MM.1S (cell line): ENCODE measurements around the gene HDDC3.

ENCODE experiments used
- DNase-seq: peaks from one replicate; pipeline ENCODE4 v3.0.0-alpha.2; 2015
- H2AFZ ChIP-seq: fragments of 300-600 bp; sonication (generic); 2 replicates; pipeline ENCODE4 v1.6.0; 2016; ENCODE audit warnings: antibody characterized with exemption, low read length
- H3F3A ChIP-seq: fragments of 300-600 bp; sonication (generic); 2 replicates; pipeline ENCODE4 v1.6.1; 2016; ENCODE audit warnings: mild to moderate bottlenecking, antibody characterized with exemption, low read length, moderate library complexity, mixed read lengths; ENCODE audit not compliant: insufficient read depth
- H3K27ac ChIP-seq: fragments of 300-600 bp; sonication (generic); 2 replicates; pipeline ENCODE4 v1.5.1; 2016; ENCODE audit warnings: mild to moderate bottlenecking, low read length
- H3K27me3 ChIP-seq: fragments of 300-600 bp; sonication (generic); replicated peaks from 2 replicates; pipeline ENCODE4 v1.6.0; 2016; ENCODE audit warnings: low read length; ENCODE audit not compliant: insufficient read depth
- H3K36me3 ChIP-seq: fragments of 300-600 bp; sonication (generic); replicated peaks from 2 replicates; pipeline ENCODE4 v1.6.1; 2016; ENCODE audit warnings: mild to moderate bottlenecking, low read length, mixed read lengths; ENCODE audit not compliant: insufficient read depth
- H3K4me1 ChIP-seq: fragments of 300-600 bp; sonication (generic); 2 replicates; pipeline ENCODE4 v1.6.1; 2016; ENCODE audit warnings: low read length, mixed read lengths
- H3K4me2 ChIP-seq: fragments of 300-600 bp; sonication (generic); 2 replicates; pipeline ENCODE4 v1.6.0; 2016; ENCODE audit warnings: low read depth, low read length
- H3K4me3 ChIP-seq: fragments of 300-600 bp; sonication (generic); 2 replicates; pipeline ENCODE4 v1.5.1; 2016; ENCODE audit warnings: low read length, mixed read lengths
- H3K79me2 ChIP-seq: fragments of 300-600 bp; sonication (generic); 2 replicates; pipeline ENCODE4 v1.6.1; 2016; ENCODE audit warnings: mixed run types, low read length, mixed read lengths
- H3K9ac ChIP-seq: fragments of 300-600 bp; sonication (generic); 2 replicates; pipeline ENCODE4 v1.6.1; 2016; ENCODE audit warnings: low read length, mixed read lengths
- H3K9me2 ChIP-seq: fragments of 300-600 bp; sonication (generic); replicated peaks from 2 replicates; pipeline ENCODE4 v1.6.1; 2016; ENCODE audit warnings: mild to moderate bottlenecking, low read length, mixed read lengths; ENCODE audit not compliant: insufficient read depth
- H3K9me3 ChIP-seq: fragments of 300-600 bp; sonication (generic); replicated peaks from 2 replicates; pipeline ENCODE4 v1.6.1; 2016; ENCODE audit warnings: mild to moderate bottlenecking, low read length, mixed read lengths; ENCODE audit not compliant: insufficient read depth
- H4K20me1 ChIP-seq: fragments of 300-600 bp; sonication (generic); 2 replicates; pipeline ENCODE4 v1.6.1; 2016; ENCODE audit warnings: mild to moderate bottlenecking, low read length, moderate library complexity, mixed read lengths; ENCODE audit not compliant: insufficient read depth
- CTCF ChIP-seq: fragments of 300-600 bp; sonication (generic); IDR thresholded peaks from 2 replicates; pipeline ENCODE4 v1.5.1; 2016; ENCODE audit warnings: antibody characterized with exemption, low read length, mixed read lengths
- EZH2 ChIP-seq: fragments of 300-600 bp; sonication (generic); optimal IDR thresholded peaks from 2 replicates; pipeline ENCODE3; 2017; ENCODE audit warnings: low read depth, mild to moderate bottlenecking, antibody characterized with exemption, low read length, mixed read lengths
- EZH2phosphoT487 ChIP-seq: fragments of 300-600 bp; sonication (generic); IDR thresholded peaks from 2 replicates; pipeline ENCODE4 v1.6.1; 2018; ENCODE audit warnings: antibody characterized with exemption, low read length

The HDDC3 gene

GRCh38 chr15:90907838-90908507 lies 24.4 kb downstream of the HDDC3 start:
- no peak for DNase-seq
- H3K9ac ChIP-seq = no peak overlapping the region
- no peaks in the 10 kb centered on the region for H4K20me1 ChIP-seq
- H3K79me2 ChIP-seq = peaks cover 25% of the 10 kb centered on the region
- H3K27ac ChIP-seq = no peak overlapping the region
- no peak overlapping the region for H2AFZ ChIP-seq
- no peaks in the 10 kb centered on the region for H3K4me1 ChIP-seq
- no peaks in the 10 kb centered on the region for H3K9me2 ChIP-seq
- peaks cover 11% of the 10 kb centered on the region for H3F3A ChIP-seq
- no peak for TF ChIP-seq CTCF
- TF ChIP-seq EZH2 = no peak
- no peak for TF ChIP-seq EZH2phosphoT487
- H3K36me3 ChIP-seq = 0 out of 2 replicates have a peak, but pooled peaks cover 8% of the 10 kb centered on the region
- no peaks in the 10 kb centered on the region for H3K27me3 ChIP-seq
- no peak overlapping the region for H3K4me2 ChIP-seq
- H3K9me3 ChIP-seq = no peaks in the 10 kb centered on the region
- no peak overlapping the region for H3K4me3 ChIP-seq

GRCh38 chr15:90907051-90907660 lies 25.2 kb downstream of the HDDC3 start:
- Histone ChIP-seq H3K27ac (no peak overlapping the region), H4K20me1 (no peaks in the 10 kb centered on the region), H3F3A (peaks cover 15% of the 10 kb centered on the region), H3K79me2 (peaks cover 25% of the 10 kb centered on the region), H3K4me3 (no peak overlapping the region), H3K4me2 (no peak overlapping the region), H3K4me1 (no peaks in the 10 kb centered on the region), H3K27me3 (no peaks in the 10 kb centered on the region), H3K9me3 (no peaks in the 10 kb centered on the region), H3K9ac (no peak overlapping the region), H3K36me3 (0 out of 2 replicates have a peak, but pooled peaks cover 8% of the 10 kb centered on the region), H2AFZ (no peak overlapping the region), H3K9me2 (no peaks in the 10 kb centered on the region)
- DNase-seq = no peak
- TF ChIP-seq CTCF (no peak), EZH2phosphoT487 (no peak), EZH2 (no peak)

- no peaks in the 10 kb centered on the region for H4K20me1 ChIP-seq
- no peaks in the 10 kb centered on the region for H3K9me2 ChIP-seq
- H3K4me2 ChIP-seq = no peak overlapping the region
- no peaks in the 10 kb centered on the region for H3K9me3 ChIP-seq
- peaks cover 25% of the 10 kb centered on the region for H3K79me2 ChIP-seq
- no peak for DNase-seq
- peaks cover 21% of the 10 kb centered on the region for H3F3A ChIP-seq
- no peaks in the 10 kb centered on the region for H3K27me3 ChIP-seq
- H3K27ac ChIP-seq = no peak overlapping the region
- H3K9ac ChIP-seq = no peak overlapping the region
- TF ChIP-seq CTCF (no peak), EZH2 (no peak), EZH2phosphoT487 (no peak)
- peaks cover 5% of the 10 kb centered on the region; the same call in 1 of the 2 replicates for H3K4me1 ChIP-seq
- no peak overlapping the region for H2AFZ ChIP-seq
- 0 out of 2 replicates have a peak, but pooled peaks cover 8% of the 10 kb centered on the region for H3K36me3 ChIP-seq
- no peak overlapping the region for H3K4me3 ChIP-seq
These were observed 26.0 kb downstream of the HDDC3 start for GRCh38 chr15:90906181-90906849.
